Activated CD4-positive, alpha-beta T cell treated with anti-CD3 and anti-CD28 coated beads, Interleukin-2, amount 10 ng/mL, durations not matched to agents 24 days and 14 days (primary cell): ENCODE data around the gene DCBLD1. TPM values are rescaled to one million over a fixed set of nuclear protein-coding genes. Genes with fewer than 3 reads are reported as not detected.

Experiments
- DNase-seq: peaks from one replicate; pipeline ENCODE4 v3.0.0; 2022
- H3K27ac Mint-ChIP-seq: one replicate; pipeline ENCODE4 v1.8.0; 2022; ENCODE audit warnings: mild to moderate bottlenecking, mixed read lengths
- H3K27me3 Mint-ChIP-seq: one replicate; pipeline ENCODE4 v1.8.0; 2022; ENCODE audit warnings: mixed read lengths
- H3K36me3 Mint-ChIP-seq: one replicate; pipeline ENCODE4 v1.8.0; 2022; ENCODE audit warnings: low read depth, mild to moderate bottlenecking, mixed read lengths
- H3K4me1 Mint-ChIP-seq: one replicate; pipeline ENCODE4 v1.8.0; 2021; ENCODE audit warnings: mixed read lengths
- H3K4me3 Mint-ChIP-seq: one replicate; pipeline ENCODE4 v1.8.0; 2022; ENCODE audit warnings: mild to moderate bottlenecking, moderate library complexity, mixed read lengths
- H3K9me3 Mint-ChIP-seq: one replicate; pipeline ENCODE4 v1.8.0; 2021; ENCODE audit warnings: mixed read lengths
- intact Hi-C: fragments of 100-400 bp; cut with micrococcal nuclease; formaldehyde crosslinking; loops from one replicate; pipeline ENCODE4 v1.15.1; 2023
- total RNA-seq: library from RNA; stranded (reverse); gene quantifications from 2 replicates; pipeline ENCODE4 v1.2.3, GENCODE V29; 2022

The DCBLD1 gene
- total RNA-seq, 1 donor from 2014 or later = 4.8 TPM

DNA sequence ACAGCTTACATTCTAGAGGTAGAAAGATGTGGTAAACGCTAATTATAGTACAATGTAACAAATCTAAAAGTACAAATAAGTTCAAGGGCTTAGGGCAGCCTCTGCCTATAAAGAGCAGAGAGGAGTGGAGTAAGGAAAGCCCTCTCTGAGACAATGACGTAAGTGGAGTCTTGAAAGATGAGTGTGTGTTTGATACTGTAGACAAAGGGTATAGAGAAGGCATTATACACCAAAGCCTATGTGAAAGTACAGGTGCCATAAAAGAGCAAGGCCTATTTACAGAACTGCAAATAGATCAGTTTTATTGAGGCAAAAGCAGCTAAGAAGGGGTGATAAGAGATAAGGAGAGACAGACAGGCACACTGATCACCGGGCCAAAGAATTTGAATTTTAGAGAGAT lies 108.9 kb downstream of the DCBLD1 start:
- Mint-ChIP-seq H3K9me3 (peaks cover 11% of the 10 kb centered on the region), H3K4me1 (peaks cover 12% of the 10 kb centered on the region), H3K4me3 (no peak overlapping the region), H3K27me3 (no peaks in the 10 kb centered on the region), H3K36me3 (peaks cover 38% of the 10 kb centered on the region), H3K27ac (no peak overlapping the region)
- intact Hi-C loops = no loop called here
- DNase-seq = no peak

DNA sequence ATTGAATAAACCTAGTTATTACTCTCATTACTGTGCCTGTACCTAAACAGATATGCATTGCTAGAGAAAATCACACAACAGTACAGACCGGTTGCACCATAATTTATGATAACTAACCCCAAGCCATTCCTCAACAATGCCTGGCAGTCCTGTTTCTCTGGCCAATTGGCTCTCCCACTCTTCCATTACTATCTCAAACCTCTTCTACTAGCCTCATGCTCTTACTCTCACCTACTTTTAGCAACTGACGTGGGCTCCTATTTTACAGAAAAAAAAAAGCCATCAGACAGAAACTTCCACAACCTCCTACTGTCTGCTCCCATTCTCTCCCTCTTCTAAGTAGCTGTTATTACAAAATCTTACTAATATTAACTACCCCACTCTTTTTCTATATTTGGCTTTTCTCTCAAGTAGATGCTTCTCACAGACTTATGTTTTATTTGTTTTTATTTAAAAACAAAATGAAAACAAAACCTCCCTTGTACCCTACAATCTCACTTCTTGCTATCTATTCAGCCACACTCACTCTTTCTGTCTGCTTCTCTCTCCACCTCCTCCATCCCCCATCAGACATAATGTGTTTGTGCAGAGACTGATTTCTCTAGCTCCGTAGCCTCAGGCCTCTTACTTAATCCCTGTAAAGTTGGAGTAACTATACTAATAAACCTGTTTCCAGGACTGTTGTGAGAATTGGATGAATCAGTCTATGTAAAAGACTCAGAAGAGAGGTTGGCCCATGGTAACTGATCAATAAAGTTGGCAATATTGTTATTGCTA lies 110.7 kb downstream of the DCBLD1 start:
- H3K4me1 Mint-ChIP-seq = peaks cover 13% of the 10 kb centered on the region
- H3K36me3 Mint-ChIP-seq = peaks cover 49% of the 10 kb centered on the region
- no peak overlapping the region for H3K27ac Mint-ChIP-seq
- DNase-seq = no peak
- peaks cover 15% of the 10 kb centered on the region for H3K9me3 Mint-ChIP-seq
- H3K27me3 Mint-ChIP-seq = no peaks in the 10 kb centered on the region
- no peak overlapping the region for H3K4me3 Mint-ChIP-seq
- intact Hi-C loops = no loop called here

DNA sequence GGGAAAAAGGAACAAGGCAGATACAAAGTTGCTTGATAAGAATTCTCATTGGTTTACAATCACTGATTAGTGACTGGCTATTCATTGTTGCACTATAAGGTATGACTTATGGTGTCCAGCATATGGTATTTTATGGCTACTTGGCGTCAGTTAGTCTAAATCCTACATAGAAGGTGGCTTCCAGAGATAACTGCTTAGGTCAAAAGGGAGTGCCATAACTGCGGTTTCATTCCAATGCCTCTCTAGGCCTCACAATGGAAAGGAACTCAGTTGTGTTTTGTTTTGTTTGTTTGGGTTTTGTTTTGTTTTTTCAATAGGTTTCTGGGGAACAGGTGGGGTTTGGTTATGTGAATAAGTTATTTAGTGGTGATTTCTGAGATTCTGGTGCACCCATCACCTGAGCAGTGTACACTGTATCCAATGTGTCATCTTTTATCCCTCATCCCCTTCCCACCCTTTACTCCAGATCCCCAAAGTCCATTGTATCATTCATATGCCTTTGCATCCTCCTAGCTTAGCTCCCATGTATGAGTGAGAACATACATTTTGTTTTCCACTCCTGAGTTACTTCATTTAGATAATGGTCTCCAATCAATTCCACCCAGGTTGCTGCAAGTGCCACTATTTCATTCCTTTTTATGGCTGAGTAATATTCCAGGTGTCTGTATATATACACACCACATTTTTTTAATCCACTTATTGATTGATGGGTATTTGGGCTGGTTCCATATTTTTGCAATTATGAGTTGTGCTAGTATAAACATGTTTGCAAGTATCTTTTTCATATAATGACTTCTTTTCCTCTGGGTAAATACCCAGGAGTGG lies 112.8 kb downstream of the DCBLD1 start:
- H3K36me3 Mint-ChIP-seq = peaks cover 55% of the 10 kb centered on the region
- H3K4me3 Mint-ChIP-seq = no peak overlapping the region

DNA sequence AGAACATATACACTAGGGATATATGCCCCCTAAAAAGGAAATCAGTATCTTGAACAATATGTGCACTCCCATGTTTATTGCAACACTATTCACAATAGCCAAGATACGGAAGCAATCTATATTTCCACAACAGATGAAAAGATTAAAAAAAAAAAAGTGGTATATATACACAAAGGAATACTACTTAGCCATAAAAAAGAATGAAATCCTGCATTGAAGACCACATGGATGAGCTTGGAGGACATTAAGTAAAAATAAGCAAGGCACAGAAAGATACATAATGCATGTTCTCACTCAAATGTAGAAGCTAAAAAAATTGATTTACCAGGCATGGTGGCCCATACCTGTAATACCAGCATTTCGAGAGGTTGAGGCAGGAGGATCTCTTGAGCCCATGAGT lies 115.3 kb downstream of the DCBLD1 start:
- no peak overlapping the region for H3K27ac Mint-ChIP-seq
- H3K36me3 Mint-ChIP-seq = peaks cover 51% of the 10 kb centered on the region
- H3K4me1 Mint-ChIP-seq = peaks cover 30% of the 10 kb centered on the region

More for the DNA sequence above, 112.8 kb downstream of the DCBLD1 start:
- no peak for DNase-seq
- intact Hi-C loops = no loop called here
- peaks cover 27% of the 10 kb centered on the region for H3K4me1 Mint-ChIP-seq
- peaks cover 15% of the 10 kb centered on the region for H3K9me3 Mint-ChIP-seq
- no peaks in the 10 kb centered on the region for H3K27me3 Mint-ChIP-seq
- no peak overlapping the region for H3K27ac Mint-ChIP-seq

More for the DNA sequence above, 115.3 kb downstream of the DCBLD1 start:
- Mint-ChIP-seq H3K4me3 (no peak overlapping the region), H3K27me3 (no peaks in the 10 kb centered on the region), H3K9me3 (peaks cover 15% of the 10 kb centered on the region)
- intact Hi-C loops = no loop called here
- no peak for DNase-seq

Other genes starting within 250 kb of the DCBLD1 start
- not detected in 2 replicates for gene VGLL2, start 217.1 kb upstream of the DCBLD1 start, total RNA-seq
- gene ROS1, start 56.7 kb upstream of the DCBLD1 start, total RNA-seq = not detected in 2 replicates
- gene GOPC, start 119.8 kb downstream of the DCBLD1 start, total RNA-seq = 22.2 TPM in 2 replicates
- 49.6 and 49.7 TPM in 2 replicates for gene NUS1, start 192.8 kb downstream of the DCBLD1 start, total RNA-seq